Astrocyte (in vitro differentiated cells and primary cell): ENCODE results near the gene ASAP2. TPM values are rescaled to one million over a fixed set of nuclear protein-coding genes. Genes with fewer than 3 reads are reported as not detected.

ENCODE experiments used
- DNase-seq: peaks from one replicate; pipeline ENCODE4 v3.0.0-alpha.2; 2010; ENCODE audit warnings: low read depth
- FAIRE-seq: peaks from 2 replicates; lab custom pipeline; 2011; peaks lifted over from hg19 to GRCh38; lab: Jason Lieb, UNC
- H2AFZ ChIP-seq: 2 replicates; pipeline ENCODE4 v1.6.0; 2012; ENCODE audit warnings: low read depth, low read length, inconsistent platforms
- H3K27ac ChIP-seq: 2 replicates; pipeline ENCODE4 v1.5.1; 2011; ENCODE audit warnings: low read depth, low read length, inconsistent platforms
- H3K27me3 ChIP-seq: 2 replicates; pipeline ENCODE4 v1.6.0; 2011; ENCODE audit warnings: low read length, inconsistent platforms; ENCODE audit not compliant: insufficient read depth
- H3K36me3 ChIP-seq: 2 replicates; pipeline ENCODE4 v1.5.1; 2011; ENCODE audit warnings: low read length, inconsistent platforms; ENCODE audit not compliant: insufficient read depth
- H3K4me1 ChIP-seq: 2 replicates; pipeline ENCODE4 v1.5.1; 2011; ENCODE audit warnings: low read length, inconsistent platforms; ENCODE audit not compliant: insufficient read depth
- H3K4me2 ChIP-seq: 2 replicates; pipeline ENCODE4 v1.6.0; 2012; ENCODE audit warnings: low read length, inconsistent platforms
- H3K4me3 ChIP-seq: 2 replicates; pipeline ENCODE4 v1.5.1; 2011; ENCODE audit warnings: low read depth, mild to moderate bottlenecking, low read length, inconsistent platforms; ENCODE audit not compliant: insufficient read depth
- H3K79me2 ChIP-seq: 2 replicates; pipeline ENCODE4 v1.6.0; 2012; ENCODE audit warnings: mild to moderate bottlenecking, low read length, inconsistent platforms; ENCODE audit not compliant: insufficient read depth
- H3K9ac ChIP-seq: 2 replicates; pipeline ENCODE4 v1.6.0; 2012; ENCODE audit warnings: mild to moderate bottlenecking, low read length, inconsistent platforms
- H3K9me3 ChIP-seq: 2 replicates; pipeline ENCODE4 v1.5.1; 2012; ENCODE audit warnings: low read depth, mild to moderate bottlenecking, low read length, inconsistent platforms; ENCODE audit not compliant: insufficient read depth
- H4K20me1 ChIP-seq: 2 replicates; pipeline ENCODE4 v1.6.0; 2012; ENCODE audit warnings: low read length, inconsistent platforms; ENCODE audit not compliant: insufficient read depth
- H3K27ac Mint-ChIP-seq: one replicate; pipeline ENCODE4 v1.8.0; 2021; ENCODE audit warnings: mild to moderate bottlenecking, mixed read lengths; ENCODE audit not compliant: unreplicated experiment
- H3K27me3 Mint-ChIP-seq: one replicate; pipeline ENCODE4 v1.8.0; 2021; ENCODE audit warnings: low read depth, mixed read lengths; ENCODE audit not compliant: unreplicated experiment
- H3K36me3 Mint-ChIP-seq: one replicate; pipeline ENCODE4 v1.8.0; 2021; ENCODE audit warnings: low read depth, mixed read lengths; ENCODE audit not compliant: unreplicated experiment
- H3K4me1 Mint-ChIP-seq: one replicate; pipeline ENCODE4 v1.8.0; 2021; ENCODE audit warnings: low read depth, mixed read lengths; ENCODE audit not compliant: unreplicated experiment
- H3K4me3 Mint-ChIP-seq: one replicate; pipeline ENCODE4 v1.8.0; 2021; ENCODE audit warnings: mild to moderate bottlenecking, moderate library complexity, mixed read lengths; ENCODE audit not compliant: unreplicated experiment
- H3K9me3 Mint-ChIP-seq: one replicate; pipeline ENCODE4 v1.8.0; 2021; ENCODE audit warnings: mild to moderate bottlenecking, mixed read lengths; ENCODE audit not compliant: unreplicated experiment
- CTCF ChIP-seq: IDR thresholded peaks from 2 replicates; pipeline ENCODE4 v1.5.1; 2011; ENCODE audit warnings: low read depth, mild to moderate bottlenecking, inconsistent platforms, low read length, moderate library complexity; ENCODE audit not compliant: insufficient read depth
- EZH2 ChIP-seq: IDR thresholded peaks from 2 replicates; pipeline ENCODE4 v1.6.1; 2012; ENCODE audit warnings: mild to moderate bottlenecking, low read length, inconsistent platforms; ENCODE audit not compliant: insufficient read depth
- total RNA-seq: library from RNA; stranded (reverse); gene quantifications from 2 replicates; pipeline ENCODE4 v1.2.1, GENCODE V29; 2021

The ASAP2 gene
- total RNA-seq, 1 donor from 2014 or later: 62.6 TPM

GRCh38 chr2:9236867-9237266, 30.3 kb downstream of the ASAP2 start:
- Histone ChIP-seq H3K79me2 (peaks cover 88% of the 10 kb centered on the region), H3K36me3 (no peaks in the 10 kb centered on the region), H3K4me3 (no peak overlapping the region), H3K27ac (peak overlapping the region; percentile 39), H4K20me1 (peaks cover 3% of the 10 kb centered on the region), H3K9me3 (no peaks in the 10 kb centered on the region), H3K9ac (peak overlapping the region; percentile 48), H2AFZ (no peak overlapping the region), H3K4me1 (peaks cover 70% of the 10 kb centered on the region), H3K4me2 (peak overlapping the region; percentile 58), H3K27me3 (no peaks in the 10 kb centered on the region)
- Mint-ChIP-seq H3K36me3 (peaks cover 7% of the 10 kb centered on the region), H3K4me1 (peaks cover 86% of the 10 kb centered on the region), H3K9me3 (no peaks in the 10 kb centered on the region), H3K4me3 (no peak overlapping the region), H3K27me3 (no peaks in the 10 kb centered on the region), H3K27ac (peak overlapping the region; percentile 55)
- DNase-seq (no peak), FAIRE-seq (no peak)
- TF ChIP-seq EZH2: no peak

- H3K27ac Mint-ChIP-seq: peak overlapping the region; percentile 17
- peaks cover 61% of the 10 kb centered on the region for H3K4me1 ChIP-seq
- no peak overlapping the region for H3K27ac ChIP-seq
- no peaks in the 10 kb centered on the region for H3K27me3 ChIP-seq
- no peak overlapping the region for H3K9ac ChIP-seq
- H3K4me3 Mint-ChIP-seq: no peak overlapping the region
- H4K20me1 ChIP-seq: peaks cover 10% of the 10 kb centered on the region
- no peaks in the 10 kb centered on the region for H3K9me3 ChIP-seq
- H3K79me2 ChIP-seq: peaks cover 88% of the 10 kb centered on the region
- no peak overlapping the region for H3K4me2 ChIP-seq
- FAIRE-seq (no peak), DNase-seq (no peak)
- H3K36me3 ChIP-seq: no peaks in the 10 kb centered on the region
- peaks cover 7% of the 10 kb centered on the region for H3K36me3 Mint-ChIP-seq
- no peak for TF ChIP-seq CTCF
- TF ChIP-seq EZH2: no peak
- no peak overlapping the region for H3K4me3 ChIP-seq
- no peak overlapping the region for H2AFZ ChIP-seq
- H3K9me3 Mint-ChIP-seq: no peaks in the 10 kb centered on the region
- peaks cover 79% of the 10 kb centered on the region for H3K4me1 Mint-ChIP-seq
- H3K27me3 Mint-ChIP-seq: no peaks in the 10 kb centered on the region
These were observed 31.2 kb downstream of the ASAP2 start for GRCh38 chr2:9237831-9238230.

GRCh38 chr2:9238591-9239326, 32.1 kb downstream of the ASAP2 start:
- Histone ChIP-seq H3K36me3 (no peaks in the 10 kb centered on the region), H3K27ac (no peak overlapping the region), H3K27me3 (no peaks in the 10 kb centered on the region), H3K4me3 (no peak overlapping the region), H3K9ac (no peak overlapping the region), H3K4me2 (no peak overlapping the region), H3K9me3 (no peaks in the 10 kb centered on the region), H4K20me1 (peaks cover 10% of the 10 kb centered on the region), H3K79me2 (peaks cover 88% of the 10 kb centered on the region), H3K4me1 (peaks cover 51% of the 10 kb centered on the region), H2AFZ (no peak overlapping the region)
- Mint-ChIP-seq H3K36me3 (peaks cover 7% of the 10 kb centered on the region), H3K27me3 (no peaks in the 10 kb centered on the region), H3K4me3 (no peak overlapping the region), H3K27ac (peak overlapping the region; percentile 15), H3K4me1 (peaks cover 70% of the 10 kb centered on the region), H3K9me3 (no peaks in the 10 kb centered on the region)
- TF ChIP-seq CTCF: no peak
- no peak for TF ChIP-seq EZH2
- no peak for DNase-seq
- no peak for FAIRE-seq
